Endothelial cell of umbilical vein (primary cell): Measurements from ENCODE around the gene NLRC3. TPM values are rescaled to one million over a fixed set of nuclear protein-coding genes. Genes with fewer than 3 reads are reported as not detected.

ENCODE experiments used
- BruUV-seq: library from RNA; stranded (reverse); fragments of 400-500 nt; replicated peaks from 2 replicates; lab custom pipeline; 2021; lab: Mats Ljungman, UMichigan
- CTCF ChIA-PET: fragments of 300-600, 350-600 bp; sonication (Branson Sonifier 250); formaldehyde crosslinking; loops from one replicate; lab custom pipeline; 2021; ENCODE audit warnings: antibody characterized with exemption, inconsistent platforms; lab: Charles Lee
- POLR2A ChIA-PET: fragments of 300-600, 350-600 bp; sonication (Branson Sonifier 250); formaldehyde crosslinking; loops from one replicate; lab custom pipeline; 2021; ENCODE audit warnings: antibody characterized with exemption, inconsistent platforms; lab: Charles Lee
- DNase-seq: peaks from one replicate; pipeline ENCODE4 v3.0.0-alpha.2; 2011; ENCODE audit warnings: low read depth, low spot score
- FAIRE-seq: peaks from 2 replicates; lab custom pipeline; 2011; peaks lifted over from hg19 to GRCh38; lab: Jason Lieb, UNC
- H2AFZ ChIP-seq: 2 replicates; pipeline ENCODE4 v1.6.0; 2012; ENCODE audit warnings: low read depth, low read length, control low read depth, inconsistent platforms
- H3K27ac ChIP-seq: 2 replicates; pipeline ENCODE4 v1.5.1; 2011; ENCODE audit warnings: low read depth, mild to moderate bottlenecking, control low read depth, low read length, moderate library complexity; ENCODE audit not compliant: insufficient read depth
- H3K27me3 ChIP-seq, 2 experiments: 2 replicates each; pipeline versions ENCODE4 v1.6.0 to v1.6.1; 2011; ENCODE audit warnings: low read length in 2 of 2, mixed read lengths in 1 of 2; ENCODE audit not compliant: control insufficient read depth in 2 of 2, insufficient read depth in 2 of 2
- H3K36me3 ChIP-seq, 2 experiments: 2 replicates in 1 of 2; 3 replicates in 1 of 2; pipeline ENCODE4 v1.5.1; 2011; ENCODE audit warnings: low read length in 2 of 2, mild to moderate bottlenecking in 1 of 2, moderate library complexity in 1 of 2; ENCODE audit not compliant: control insufficient read depth in 2 of 2, insufficient read depth in 2 of 2; ENCODE audit errors: extremely low read depth in 1 of 2
- H3K4me1 ChIP-seq: 3 replicates; pipeline ENCODE4 v1.5.1; 2011; ENCODE audit warnings: mild to moderate bottlenecking, low read length; ENCODE audit not compliant: control insufficient read depth, insufficient read depth; ENCODE audit errors: extremely low read depth
- H3K4me2 ChIP-seq: 2 replicates; pipeline ENCODE4 v1.6.1; 2011; ENCODE audit warnings: low read length, control low read depth, mixed read lengths; ENCODE audit not compliant: insufficient read depth
- H3K4me3 ChIP-seq, 3 experiments: fragments of 200-600 bp in 1 of 3; sonication (generic), shearing (Covaris generic) in 1 of 3; replicated peaks in 1 of 3; 2 replicates each; pipeline ENCODE4 v1.5.1; 2011 to 2016; ENCODE audit warnings: control low read depth in 3 of 3, low read length in 3 of 3, mild to moderate bottlenecking in 2 of 3, inconsistent platforms in 1 of 3, low read depth in 1 of 3, moderate library complexity in 1 of 3; ENCODE audit not compliant: insufficient read depth in 1 of 3
- H3K79me2 ChIP-seq: 2 replicates; pipeline ENCODE4 v1.6.0; 2012; ENCODE audit warnings: low read length, inconsistent platforms; ENCODE audit not compliant: control insufficient read depth, insufficient read depth
- H3K9ac ChIP-seq: replicated peaks from 2 replicates; pipeline ENCODE3; 2011; ENCODE audit warnings: low read length, control low read depth; ENCODE audit not compliant: insufficient read depth; ENCODE audit errors: extremely low read depth
- H3K9me1 ChIP-seq: replicated peaks from 3 replicates; pipeline ENCODE4 v1.6.0; 2011; ENCODE audit warnings: mild to moderate bottlenecking, low read length; ENCODE audit not compliant: control insufficient read depth, insufficient read depth; ENCODE audit errors: extremely low read depth
- H3K9me3 ChIP-seq: replicated peaks from 2 replicates; pipeline ENCODE4 v1.5.1; 2012; ENCODE audit warnings: low read length, inconsistent platforms; ENCODE audit not compliant: control insufficient read depth, insufficient read depth
- H4K20me1 ChIP-seq: replicated peaks from 2 replicates; pipeline ENCODE3; 2011; ENCODE audit warnings: mild to moderate bottlenecking, low read length; ENCODE audit not compliant: control insufficient read depth, insufficient read depth; ENCODE audit errors: extremely low read depth
- CTCF ChIP-seq, 2 donors: IDR thresholded peaks; 1 replicate in 1 of 2; 2 replicates in 1 of 2; pipeline ENCODE4 v1.5.1; 2011; ENCODE audit warnings: low read length in 2 of 2, mild to moderate bottlenecking in 2 of 2, moderate library complexity in 2 of 2, control low read depth in 1 of 2, inconsistent platforms in 1 of 2, low read depth in 1 of 2; ENCODE audit not compliant: insufficient read depth in 1 of 2; ENCODE audit errors: extremely low read depth in 1 of 2
- EZH2 ChIP-seq: IDR thresholded peaks from 2 replicates; pipeline ENCODE4 v1.6.1; 2012; ENCODE audit warnings: borderline replicate concordance, low read depth, mild to moderate bottlenecking, moderate library complexity, low read length, inconsistent platforms; ENCODE audit not compliant: severe bottlenecking
- FOS ChIP-seq: IDR thresholded peaks from 2 replicates; pipeline ENCODE4 v1.6.1; 2011; ENCODE audit warnings: mild to moderate bottlenecking, low read length, moderate library complexity, borderline replicate concordance; ENCODE audit not compliant: insufficient read depth
- GATA2 ChIP-seq: IDR thresholded peaks from 2 replicates; pipeline ENCODE4 v1.7.0; 2011; ENCODE audit warnings: low read depth, mild to moderate bottlenecking, moderate library complexity, mixed read lengths, low read length; ENCODE audit not compliant: insufficient read length, insufficient read depth
- JUN ChIP-seq: IDR thresholded peaks from 2 replicates; pipeline ENCODE4 v1.6.1; 2011; ENCODE audit warnings: borderline replicate concordance, low read depth; ENCODE audit not compliant: insufficient read length, insufficient read depth
- MAX ChIP-seq: IDR thresholded peaks from 2 replicates; pipeline ENCODE4 v1.6.1; 2011; ENCODE audit not compliant: insufficient read depth, insufficient read length
- MYC ChIP-seq: IDR thresholded peaks from one replicate; pipeline ENCODE4 v1.6.1; 2011; ENCODE audit warnings: mild to moderate bottlenecking, low read depth, low read length
- POLR2A ChIP-seq: IDR thresholded peaks from 2 replicates; pipeline ENCODE4 v1.6.1; 2012; ENCODE audit warnings: low read depth, mild to moderate bottlenecking, control low read depth, low read length
- POLR2AphosphoS5 ChIP-seq: IDR thresholded peaks from 2 replicates; pipeline ENCODE4 v1.6.1; 2012; ENCODE audit warnings: low read depth, mild to moderate bottlenecking, control low read depth, low read length, moderate library complexity; ENCODE audit not compliant: insufficient read depth
- dilution Hi-C: fragments of 300-500 bp; cut with MboI; formaldehyde crosslinking; loops from one replicate; pipeline ENCODE4 v1.15.0; 2019; ENCODE audit warnings: low sequenced_read_pairs; ENCODE audit not compliant: extremely low pct_ligation_motif_present
- intact Hi-C: fragments of 100-400 bp; cut with micrococcal nuclease; formaldehyde crosslinking; loops from one replicate; pipeline ENCODE4 v1.10.0; 2022
- polyA plus RNA-seq, 4 experiments: library from polyadenylated mRNA; depleted of rRNA in 3 of 4; stranded (reverse) in 3 of 4; unstranded in 1 of 4; fragments of >200 nt; gene quantifications; 2 replicates each; pipeline versions ENCODE4 v1.2.1 to v1.2.3, GENCODE V29; 2011 to 2012; ENCODE audit warnings: missing spikeins in 1 of 4
- total RNA-seq: library from RNA; stranded (reverse); gene quantifications from 2 replicates; pipeline ENCODE4 v1.2.3, GENCODE V29; 2021

The NLRC3 gene
- total and polyA plus RNA-seq, 2 donors (not counting 3 experiments of a cell fraction or from before 2014, with no cell fraction given): 0.84 to 3.4 TPM

GRCh38 chr16:3520413-3520812 lies 56.8 kb downstream of the NLRC3 start:
- FAIRE-seq (peak; percentile 35), DNase-seq (no peak)
- Histone ChIP-seq H4K20me1 (no peaks in the 10 kb centered on the region), H3K9me3 (no peaks in the 10 kb centered on the region), H3K27me3 (no peaks in the 10 kb centered on the region), H2AFZ (no peak overlapping the region), H3K4me2 (no peak overlapping the region), H3K27ac (no peak overlapping the region), H3K4me3 (no peak overlapping the region), H3K36me3 (peaks cover 2 to 11% of the 10 kb centered on the region in 2 experiments), H3K9me1 (no peaks in the 10 kb centered on the region), H3K4me1 (no peaks in the 10 kb centered on the region), H3K9ac (no peak overlapping the region), H3K79me2 (no peaks in the 10 kb centered on the region)
- no TSS peak for BruUV-seq
- TF ChIP-seq POLR2AphosphoS5 (no peak), CTCF (IDR thresholded peaks at IDR 0.05; ENCODE audit: extremely low read depth in 1 of 2, insufficient read depth in 1 of 2, low read depth in 1 of 2, low read length in 2 of 2) (no peak), MAX (no peak), EZH2 (no peak), FOS (no peak), POLR2A (no peak), JUN (no peak), GATA2 (no peak), MYC (no peak)
- ChIA-PET POLR2A (no interaction called here), CTCF (no interaction called here)
- dilution Hi-C loops: no loop called here
- intact Hi-C loops: no loop called here
